Hepatocyte (in vitro differentiated cells): Measurements from ENCODE around the gene RCAN2.

Experiments
- CTCF ChIP-seq: fragments of 200-600 bp; sonication (generic); IDR thresholded peaks from 2 replicates; pipeline ENCODE4 v1.5.1; 2016; ENCODE audit warnings: antibody characterized with exemption, mild to moderate bottlenecking; ENCODE audit not compliant: poor library complexity
- EZH2 ChIP-seq: fragments of 200-600 bp; sonication (generic); IDR thresholded peaks from 2 replicates; pipeline ENCODE4 v1.6.1; 2016; ENCODE audit warnings: antibody characterized with exemption, mild to moderate bottlenecking, borderline replicate concordance
- EZH2phosphoT487 ChIP-seq: fragments of 200-600 bp; sonication (generic); IDR thresholded peaks from one replicate; pipeline ENCODE4 v1.6.1; 2018; ENCODE audit warnings: antibody characterized with exemption, mild to moderate bottlenecking, low read depth, moderate library complexity; ENCODE audit not compliant: unreplicated experiment, severe bottlenecking

GRCh38 chr6:46411456-46412197, 79.6 kb downstream of the RCAN2 start:
- no peak for TF ChIP-seq CTCF
- TF ChIP-seq EZH2phosphoT487, result no peak
- TF ChIP-seq EZH2, result no peak
